ENCODE measurements around the gene DIRAS1.
"Not testable (repeated sequence)": the region's sequence is repeated elsewhere in the genome, so short reads cannot be mapped to it uniquely, and the experiment has no call there.

Gene DIRAS1

GRCh38 chr19:2675892-2676291 is 45.3 kb downstream of the DIRAS1 start:
- no peak overlapping the region for H3K4me3 ChIP-seq (ENCODE audit: low read depth in 1 of 2, low read length in 2 of 2)
- peaks cover 0 to 5% of the 10 kb centered on the region in 2 donors for H3K4me1 ChIP-seq (ENCODE audit: control insufficient read depth in 1 of 2, insufficient read depth in 2 of 2, low read length in 2 of 2)
- H3K36me3 ChIP-seq (ENCODE audit: control insufficient read depth in 1 of 2, insufficient read depth in 2 of 2, low read length in 2 of 2), result no peaks in the 10 kb centered on the region
- no peak overlapping the region for H3K9ac ChIP-seq (ENCODE audit: low read depth in 1 of 2, low read length in 2 of 2)
- H3K27me3 ChIP-seq (ENCODE audit: control insufficient read depth in 1 of 2, insufficient read depth in 2 of 2, low read length in 2 of 2), result no peaks in the 10 kb centered on the region
- H3K9me3 ChIP-seq (ENCODE audit: control insufficient read depth in 1 of 2, low read length in 2 of 2), result no peaks in the 10 kb centered on the region
- H3K27ac ChIP-seq (ENCODE audit: low read depth, low read length), result no peak overlapping the region

GRCh38 chr19:2670217-2670616 is 51.0 kb downstream of the DIRAS1 start:
- H3K9ac ChIP-seq (ENCODE audit: low read depth in 1 of 2, low read length in 2 of 2), result no peak overlapping the region

DNA sequence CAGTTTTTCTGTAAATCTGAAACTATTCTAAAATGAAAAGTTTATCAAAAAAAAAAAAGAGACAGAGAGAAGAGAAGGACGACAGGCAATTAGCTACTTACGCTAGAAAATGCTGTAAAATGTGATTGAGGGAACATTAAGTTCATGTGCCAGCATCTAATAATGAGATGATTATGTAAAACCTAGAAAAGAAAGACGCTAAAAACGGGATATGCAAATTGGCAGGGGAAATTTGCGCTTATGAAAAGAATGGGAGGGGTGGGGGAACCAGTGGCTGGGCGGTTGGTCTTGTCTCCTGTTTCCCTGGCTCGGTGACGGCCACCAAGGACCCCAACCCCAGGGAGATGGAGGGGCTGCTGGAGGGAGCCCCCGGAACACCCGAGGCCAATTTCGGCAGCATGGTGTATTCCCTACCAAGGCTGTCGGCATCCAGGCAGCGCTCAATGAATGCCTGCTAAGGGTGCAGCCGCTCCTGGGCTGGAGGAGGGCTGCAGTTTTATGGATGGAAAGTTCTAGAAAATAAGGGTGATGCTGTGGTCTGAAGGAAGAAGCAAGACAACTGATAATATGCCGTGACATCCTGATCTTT is 52.9 kb downstream of the DIRAS1 start:
- Histone ChIP-seq H3K4me1 (ENCODE audit: control insufficient read depth in 1 of 2, insufficient read depth in 2 of 2, low read length in 2 of 2) (no peaks in the 10 kb centered on the region), H3K36me3 (ENCODE audit: control insufficient read depth in 1 of 2, insufficient read depth in 2 of 2, low read length in 2 of 2) (no peaks in the 10 kb centered on the region), H3K9me3 (ENCODE audit: control insufficient read depth in 1 of 2, low read length in 2 of 2) (no peaks in the 10 kb centered on the region), H3K27me3 (ENCODE audit: control insufficient read depth in 1 of 2, insufficient read depth in 2 of 2, low read length in 2 of 2) (no peaks in the 10 kb centered on the region), H3K4me3 (ENCODE audit: low read depth in 1 of 2, low read length in 2 of 2) (no peak overlapping the region), H3K27ac (ENCODE audit: low read depth, low read length) (no peak overlapping the region), H3K9ac (ENCODE audit: low read depth in 1 of 2, low read length in 2 of 2) (no peak overlapping the region)

More at GRCh38 chr19:2670217-2670616, 51.0 kb downstream of the DIRAS1 start:
- H3K4me3 ChIP-seq (ENCODE audit: low read depth in 1 of 2, low read length in 2 of 2), result no peak overlapping the region
- no peaks in the 10 kb centered on the region for H3K9me3 ChIP-seq (ENCODE audit: control insufficient read depth in 1 of 2, low read length in 2 of 2)
- no peak overlapping the region for H3K27ac ChIP-seq (ENCODE audit: low read depth, low read length)
- no peaks in the 10 kb centered on the region for H3K4me1 ChIP-seq (ENCODE audit: control insufficient read depth in 1 of 2, insufficient read depth in 2 of 2, low read length in 2 of 2)
- no peaks in the 10 kb centered on the region for H3K27me3 ChIP-seq (ENCODE audit: control insufficient read depth in 1 of 2, insufficient read depth in 2 of 2, low read length in 2 of 2)
- H3K36me3 ChIP-seq (ENCODE audit: control insufficient read depth in 1 of 2, insufficient read depth in 2 of 2, low read length in 2 of 2), result no peaks in the 10 kb centered on the region

- H3K4me1 ChIP-seq (ENCODE audit: control insufficient read depth in 1 of 2, insufficient read depth in 2 of 2, low read length in 2 of 2); H3K27ac ChIP-seq (ENCODE audit: low read depth, low read length); H3K27me3 ChIP-seq (ENCODE audit: control insufficient read depth in 1 of 2, insufficient read depth in 2 of 2, low read length in 2 of 2); H3K36me3 ChIP-seq (ENCODE audit: control insufficient read depth in 1 of 2, insufficient read depth in 2 of 2, low read length in 2 of 2); H3K9ac ChIP-seq (ENCODE audit: low read depth in 1 of 2, low read length in 2 of 2); H3K4me3 ChIP-seq (ENCODE audit: low read depth in 1 of 2, low read length in 2 of 2); H3K9me3 ChIP-seq (ENCODE audit: control insufficient read depth in 1 of 2, low read length in 2 of 2): not testable (repeated sequence)
Measured at GRCh38 chr19:2667349-2667748, 53.8 kb downstream of the DIRAS1 start.

DNA sequence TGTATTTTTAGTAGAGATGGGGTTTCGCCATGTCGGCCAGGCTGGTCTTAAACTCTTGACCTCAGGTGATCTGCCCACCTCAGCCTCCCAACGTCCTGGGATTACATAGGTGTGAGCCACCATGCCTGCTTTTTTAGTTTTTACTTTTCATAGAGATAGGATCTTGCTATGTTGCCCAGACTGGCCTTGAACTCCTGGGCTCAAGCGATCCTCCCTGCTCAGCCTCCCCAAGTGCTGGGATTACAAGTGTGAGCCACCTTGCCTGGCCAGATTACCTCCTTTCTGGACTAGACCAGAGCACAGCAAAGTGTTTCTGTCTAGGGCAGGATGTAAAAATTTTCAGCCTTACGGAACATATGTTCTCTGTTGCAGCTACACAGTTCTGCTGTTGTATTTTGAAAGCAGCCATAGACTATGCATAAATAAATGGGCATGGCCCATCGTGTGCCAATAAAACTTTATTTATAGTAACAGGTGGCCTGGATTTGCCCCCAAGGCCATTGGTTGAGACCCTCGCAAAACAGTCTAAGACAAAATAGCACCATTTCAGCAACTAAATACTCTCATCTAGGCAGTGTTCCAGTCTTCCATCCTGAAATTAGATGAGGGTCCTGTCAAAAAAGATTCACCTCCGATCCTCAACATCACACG is 54.7 kb downstream of the DIRAS1 start:
- H3K27ac ChIP-seq (ENCODE audit: low read depth, low read length), result no peak overlapping the region

GRCh38 chr19:2665103-2665502 is 56.1 kb downstream of the DIRAS1 start:
- Histone ChIP-seq H3K9me3 (ENCODE audit: control insufficient read depth in 1 of 2, low read length in 2 of 2) (peaks cover 2 to 3% of the 10 kb centered on the region in 2 donors), H3K4me1 (ENCODE audit: control insufficient read depth in 1 of 2, insufficient read depth in 2 of 2, low read length in 2 of 2) (no peaks in the 10 kb centered on the region), H3K4me3 (ENCODE audit: low read depth in 1 of 2, low read length in 2 of 2) (no peak overlapping the region), H3K27me3 (ENCODE audit: control insufficient read depth in 1 of 2, insufficient read depth in 2 of 2, low read length in 2 of 2) (no peaks in the 10 kb centered on the region), H3K27ac (ENCODE audit: low read depth, low read length) (no peak overlapping the region), H3K9ac (ENCODE audit: low read depth in 1 of 2, low read length in 2 of 2) (no peak overlapping the region), H3K36me3 (ENCODE audit: control insufficient read depth in 1 of 2, insufficient read depth in 2 of 2, low read length in 2 of 2) (no peaks in the 10 kb centered on the region)

More for the DNA sequence above, 54.7 kb downstream of the DIRAS1 start:
- H3K4me3 ChIP-seq (ENCODE audit: low read depth in 1 of 2, low read length in 2 of 2), result no peak overlapping the region
- no peaks in the 10 kb centered on the region for H3K4me1 ChIP-seq (ENCODE audit: control insufficient read depth in 1 of 2, insufficient read depth in 2 of 2, low read length in 2 of 2)
- no peaks in the 10 kb centered on the region for H3K36me3 ChIP-seq (ENCODE audit: control insufficient read depth in 1 of 2, insufficient read depth in 2 of 2, low read length in 2 of 2)
- no peaks in the 10 kb centered on the region for H3K27me3 ChIP-seq (ENCODE audit: control insufficient read depth in 1 of 2, insufficient read depth in 2 of 2, low read length in 2 of 2)
- H3K9me3 ChIP-seq (ENCODE audit: control insufficient read depth in 1 of 2, low read length in 2 of 2), result peaks cover 2 to 3% of the 10 kb centered on the region in 2 donors
- no peak overlapping the region for H3K9ac ChIP-seq (ENCODE audit: low read depth in 1 of 2, low read length in 2 of 2)
